ENCODE measurements around the gene CNIH4. TPM values are rescaled to one million over a fixed set of nuclear protein-coding genes. Genes with fewer than 3 reads are reported as not detected.

CNIH4 gene
- total RNA-seq, 1 donor, result 62.6 TPM

DNA sequence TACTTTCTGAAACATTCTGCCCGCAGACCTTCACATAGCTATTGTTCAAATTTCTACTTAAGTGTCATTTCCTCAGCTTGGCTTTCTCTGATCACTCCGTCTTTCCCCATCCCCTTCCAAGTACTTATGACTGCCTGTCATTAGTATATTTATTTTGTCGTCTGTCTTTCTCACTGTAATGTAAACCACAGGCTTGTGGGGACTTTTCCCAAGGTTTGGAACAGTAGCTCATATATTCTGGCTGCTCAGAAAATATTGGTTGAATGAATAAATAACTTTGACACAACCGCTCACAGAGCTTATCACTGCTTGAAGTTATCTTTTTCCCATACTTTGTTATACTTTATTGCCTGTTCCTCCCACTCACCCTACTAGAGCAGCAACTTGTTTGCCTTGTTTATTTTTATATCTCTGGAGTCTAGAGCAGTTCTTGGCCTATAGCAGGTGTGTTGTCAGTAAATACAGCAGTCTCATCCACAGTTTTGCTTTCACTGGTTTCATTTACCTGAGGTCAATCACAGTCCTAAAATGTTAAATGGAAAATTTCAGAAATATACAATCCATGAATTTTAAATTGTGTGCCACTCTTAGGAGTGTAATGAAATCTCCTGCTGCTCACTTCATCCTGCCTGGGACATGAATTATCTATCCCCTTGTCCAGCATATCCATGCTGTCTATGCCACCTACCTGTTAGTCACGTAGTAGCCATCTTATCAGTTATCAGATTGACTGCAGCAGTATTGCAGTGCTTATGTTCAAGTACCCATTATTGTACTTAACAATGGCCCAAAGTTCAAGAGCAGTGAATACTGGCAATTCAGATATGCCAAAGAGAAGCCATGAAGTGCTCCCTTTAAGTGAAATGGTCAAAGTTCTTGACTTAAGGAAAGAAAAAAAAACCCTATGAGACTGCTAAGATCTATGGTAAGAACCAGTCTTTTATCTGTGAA is 2.4 kb upstream of the CNIH4 start:
- no peak for DNase-seq (ENCODE audit: low read depth)
- TF ChIP-seq, protein P1, sequence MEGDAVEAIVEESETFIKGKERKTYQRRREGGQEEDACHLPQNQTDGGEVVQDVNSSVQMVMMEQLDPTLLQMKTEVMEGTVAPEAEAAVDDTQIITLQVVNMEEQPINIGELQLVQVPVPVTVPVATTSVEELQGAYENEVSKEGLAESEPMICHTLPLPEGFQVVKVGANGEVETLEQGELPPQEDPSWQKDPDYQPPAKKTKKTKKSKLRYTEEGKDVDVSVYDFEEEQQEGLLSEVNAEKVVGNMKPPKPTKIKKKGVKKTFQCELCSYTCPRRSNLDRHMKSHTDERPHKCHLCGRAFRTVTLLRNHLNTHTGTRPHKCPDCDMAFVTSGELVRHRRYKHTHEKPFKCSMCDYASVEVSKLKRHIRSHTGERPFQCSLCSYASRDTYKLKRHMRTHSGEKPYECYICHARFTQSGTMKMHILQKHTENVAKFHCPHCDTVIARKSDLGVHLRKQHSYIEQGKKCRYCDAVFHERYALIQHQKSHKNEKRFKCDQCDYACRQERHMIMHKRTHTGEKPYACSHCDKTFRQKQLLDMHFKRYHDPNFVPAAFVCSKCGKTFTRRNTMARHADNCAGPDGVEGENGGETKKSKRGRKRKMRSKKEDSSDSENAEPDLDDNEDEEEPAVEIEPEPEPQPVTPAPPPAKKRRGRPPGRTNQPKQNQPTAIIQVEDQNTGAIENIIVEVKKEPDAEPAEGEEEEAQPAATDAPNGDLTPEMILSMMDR (IDR thresholded peaks at IDR 0.05; ENCODE audit: insufficient read depth, low read depth, low read length), result no peak
- H3K4me3 ChIP-seq (ENCODE audit: low read depth, low read length), result no peak overlapping the region

GRCh38 chr1:224357626-224358124 is 996 bp downstream of the CNIH4 start:
- peak; percentile 87 for DNase-seq (ENCODE audit: low read depth)
- TF ChIP-seq, protein P1 (IDR thresholded peaks at IDR 0.05; ENCODE audit: insufficient read depth, low read depth, low read length), result no peak
- H3K4me3 ChIP-seq (ENCODE audit: low read depth, low read length), result peak overlapping the region; percentile 87

- TF ChIP-seq, protein P1 (IDR thresholded peaks at IDR 0.05; ENCODE audit: insufficient read depth, low read depth, low read length), result no peak
- DNase-seq (ENCODE audit: low read depth), result no peak
- H3K4me3 ChIP-seq (ENCODE audit: low read depth, low read length), result peak overlapping the region; percentile 87
These were observed 1.6 kb downstream of the CNIH4 start for GRCh38 chr1:224358237-224358636.

GRCh38 chr1:224359207-224359606 is 2.5 kb downstream of the CNIH4 start:
- DNase-seq (ENCODE audit: low read depth), result no peak
- no peak overlapping the region for H3K4me3 ChIP-seq (ENCODE audit: low read depth, low read length)
- TF ChIP-seq, protein P1 (IDR thresholded peaks at IDR 0.05; ENCODE audit: insufficient read depth, low read depth, low read length), result no peak

DNA sequence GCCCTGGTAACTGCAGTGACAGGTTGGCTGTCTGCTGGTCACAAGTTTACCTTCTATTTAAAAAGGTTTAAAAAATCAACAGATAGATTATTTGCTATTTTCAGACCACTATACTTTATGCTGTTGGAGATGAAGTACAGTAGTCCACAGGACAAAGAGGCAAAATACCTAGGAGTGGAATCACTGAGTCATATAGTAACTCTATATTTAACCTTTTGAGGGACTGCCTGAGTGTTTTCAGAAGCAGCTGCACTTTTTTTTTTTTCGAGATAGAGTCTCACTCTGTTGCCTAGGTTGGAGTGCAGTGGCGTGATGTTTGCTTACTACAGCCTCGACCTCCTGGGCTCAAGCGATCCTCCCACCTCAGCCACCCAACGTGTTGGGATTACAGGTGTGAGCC is 11.7 kb downstream of the CNIH4 start:
- no peak for DNase-seq (ENCODE audit: low read depth)
- TF ChIP-seq, protein P1 (IDR thresholded peaks at IDR 0.05; ENCODE audit: insufficient read depth, low read depth, low read length), result no peak
- no peak overlapping the region for H3K4me3 ChIP-seq (ENCODE audit: low read depth, low read length)

- no peak overlapping the region for H3K4me3 ChIP-seq (ENCODE audit: low read depth, low read length)
- TF ChIP-seq, protein P1 (IDR thresholded peaks at IDR 0.05; ENCODE audit: insufficient read depth, low read depth, low read length), result no peak
- no peak for DNase-seq (ENCODE audit: low read depth)
These were observed 16.4 kb downstream of the CNIH4 start for GRCh38 chr1:224373008-224373590.

All from fibroblast of villous mesenchyme (primary cell).